ENCODE data around the gene PARN.
"Not testable (repeated sequence)": the region's sequence is repeated elsewhere in the genome, so short reads cannot be mapped to it uniquely, and the experiment has no call there.

Gene PARN

DNA sequence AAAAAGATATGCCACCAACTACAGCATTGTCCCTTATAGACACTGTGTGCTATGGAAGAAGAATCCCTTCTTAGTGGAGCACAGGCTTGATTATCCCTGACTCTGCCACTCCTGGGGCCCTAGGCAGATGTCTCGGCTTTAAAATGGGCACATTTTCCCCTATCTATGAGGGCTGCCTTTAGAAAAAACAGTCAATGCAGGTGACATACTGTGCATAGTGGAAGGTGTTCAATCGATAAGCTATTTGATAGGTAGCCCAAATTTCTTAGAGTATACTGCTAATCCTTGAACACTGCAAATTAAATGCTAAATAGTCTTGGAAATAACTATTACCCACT is 64.4 kb downstream of the PARN start:
- ATAC-seq (no peak), DNase-seq (ENCODE audit: low spot score in 2 of 2) (no peak)
- H3K27ac Mint-ChIP-seq = peak overlapping the region; percentile 26
- peaks cover 19% of the 10 kb centered on the region for H3K4me1 Mint-ChIP-seq
- H3K36me3 Mint-ChIP-seq = peaks cover 27% of the 10 kb centered on the region
- H3K4me3 Mint-ChIP-seq = no peak overlapping the region
- H3K9me3 Mint-ChIP-seq = no peaks in the 10 kb centered on the region

DNA sequence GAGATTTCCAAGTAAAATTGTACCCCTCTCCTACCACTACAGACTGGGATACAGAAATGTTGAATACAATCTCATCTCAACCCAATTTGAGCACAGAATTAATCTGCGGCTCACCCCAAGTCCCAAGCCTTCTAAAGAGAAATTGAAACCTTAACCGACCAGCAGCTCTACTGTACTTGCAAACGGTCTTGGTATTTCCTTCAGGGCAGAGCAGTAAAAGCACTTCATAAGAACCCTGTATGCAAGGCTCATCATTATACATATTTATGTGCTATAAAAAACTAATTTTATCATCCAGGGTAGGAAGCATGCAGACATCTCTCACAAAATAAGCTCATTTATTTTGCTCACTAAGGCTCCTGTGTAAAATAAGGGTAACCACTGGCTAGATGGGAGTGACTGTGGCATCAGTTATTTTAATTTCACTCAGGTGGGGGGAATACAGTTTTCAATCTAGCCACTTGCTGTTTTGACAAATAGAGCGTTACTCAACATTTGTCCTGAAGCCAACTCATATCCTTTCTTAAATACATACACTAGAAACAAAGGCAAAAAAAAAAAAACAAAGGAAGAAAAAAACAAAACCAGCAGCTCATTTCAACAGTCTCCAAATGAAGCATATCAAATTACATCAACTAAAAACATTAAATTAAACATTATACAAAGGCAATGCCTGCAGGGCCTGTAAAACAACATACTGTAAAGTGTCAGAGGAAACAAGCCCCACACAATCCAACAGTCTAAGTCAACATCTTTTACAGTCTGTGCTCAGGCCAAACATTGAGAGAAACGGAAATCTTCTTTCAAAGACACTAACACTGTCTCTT is 65.0 kb downstream of the PARN start:
- ATAC-seq = no peak
- peaks cover 19% of the 10 kb centered on the region for H3K4me1 Mint-ChIP-seq
- H3K27ac Mint-ChIP-seq = peak overlapping the region; percentile 78
- DNase-seq (ENCODE audit: low spot score in 2 of 2) = no peak
- no peaks in the 10 kb centered on the region for H3K9me3 Mint-ChIP-seq
- peaks cover 26% of the 10 kb centered on the region for H3K36me3 Mint-ChIP-seq
- no peak overlapping the region for H3K4me3 Mint-ChIP-seq

DNA sequence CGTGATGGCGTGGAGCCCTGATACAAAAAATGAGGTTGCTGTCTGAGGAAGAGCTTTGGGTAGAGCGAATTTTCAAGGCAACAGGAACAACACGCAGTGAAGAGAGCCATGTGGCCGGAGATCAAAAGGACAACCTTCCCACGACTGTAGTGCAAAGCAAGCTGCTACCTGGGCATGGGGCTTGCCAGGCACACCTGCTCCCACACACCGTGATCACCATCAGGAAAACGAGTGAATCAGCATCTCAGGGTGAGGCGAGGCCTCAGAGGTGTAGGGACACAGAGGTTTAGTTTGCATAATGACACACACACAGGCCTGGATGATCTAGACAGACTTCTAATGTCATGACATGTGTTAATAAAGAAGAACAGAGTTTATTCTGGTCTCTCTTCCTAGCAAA is 65.7 kb downstream of the PARN start:
- DNase-seq (ENCODE audit: low spot score in 2 of 2) = no peak
- Mint-ChIP-seq H3K9me3 (no peaks in the 10 kb centered on the region), H3K4me3 (no peak overlapping the region), H3K4me1 (peaks cover 19% of the 10 kb centered on the region), H3K27ac (peak overlapping the region; percentile 78), H3K36me3 (peaks cover 28% of the 10 kb centered on the region)
- ATAC-seq = no peak

GRCh38 chr16:14562691-14563491 is 67.2 kb downstream of the PARN start:
- Mint-ChIP-seq H3K4me1 (peaks cover 19% of the 10 kb centered on the region), H3K4me3 (no peak overlapping the region), H3K27ac (no peak overlapping the region), H3K36me3 (peaks cover 30% of the 10 kb centered on the region), H3K9me3 (no peaks in the 10 kb centered on the region)
- DNase-seq (ENCODE audit: low spot score in 2 of 2) = no peak
- peak; percentile 43 for ATAC-seq

GRCh38 chr16:14560523-14560922 is 69.5 kb downstream of the PARN start:
- ATAC-seq = no peak
- H3K36me3 Mint-ChIP-seq = peaks cover 53% of the 10 kb centered on the region
- H3K4me3 Mint-ChIP-seq = no peak overlapping the region
- H3K4me1 Mint-ChIP-seq = peaks cover 14% of the 10 kb centered on the region
- no peaks in the 10 kb centered on the region for H3K9me3 Mint-ChIP-seq
- DNase-seq (ENCODE audit: low spot score in 2 of 2) = no peak
- H3K27ac Mint-ChIP-seq = no peak overlapping the region

GRCh38 chr16:14559809-14560241 is 70.2 kb downstream of the PARN start:
- no peak for DNase-seq (ENCODE audit: low spot score in 2 of 2)
- Mint-ChIP-seq H3K4me1 (peaks cover 7% of the 10 kb centered on the region), H3K4me3 (no peak overlapping the region), H3K36me3 (peaks cover 60% of the 10 kb centered on the region), H3K27ac (no peak overlapping the region), H3K9me3 (no peaks in the 10 kb centered on the region)
- no peak for ATAC-seq

GRCh38 chr16:14553447-14553846 is 76.6 kb downstream of the PARN start:
- Mint-ChIP-seq H3K4me3 (no peak overlapping the region), H3K27ac (no peak overlapping the region), H3K9me3 (no peaks in the 10 kb centered on the region), H3K36me3 (peaks cover 93% of the 10 kb centered on the region), H3K4me1 (no peaks in the 10 kb centered on the region)
- ATAC-seq = no peak
- no peak for DNase-seq (ENCODE audit: low spot score in 2 of 2)

GRCh38 chr16:14549789-14550153 is 80.3 kb downstream of the PARN start:
- H3K4me3 Mint-ChIP-seq = no peak overlapping the region
- no peak overlapping the region for H3K27ac Mint-ChIP-seq
- no peak for ATAC-seq
- H3K4me1 Mint-ChIP-seq = no peaks in the 10 kb centered on the region
- no peaks in the 10 kb centered on the region for H3K9me3 Mint-ChIP-seq
- DNase-seq (ENCODE audit: low spot score in 2 of 2) = no peak
- H3K36me3 Mint-ChIP-seq = peaks cover 88% of the 10 kb centered on the region

- no peak for ATAC-seq
- Mint-ChIP-seq H3K4me3 (no peak overlapping the region), H3K36me3 (peaks cover 88% of the 10 kb centered on the region), H3K9me3 (no peaks in the 10 kb centered on the region), H3K27ac (peak overlapping the region; percentile 23), H3K4me1 (no peaks in the 10 kb centered on the region)
- no peak for DNase-seq (ENCODE audit: low spot score in 2 of 2)
Measured at GRCh38 chr16:14548933-14549788, 80.9 kb downstream of the PARN start.

- Mint-ChIP-seq H3K27ac (no peak overlapping the region), H3K4me3 (no peak overlapping the region), H3K36me3 (peaks cover 86% of the 10 kb centered on the region), H3K4me1 (no peaks in the 10 kb centered on the region), H3K9me3 (no peaks in the 10 kb centered on the region)
- no peak for ATAC-seq
- no peak for DNase-seq (ENCODE audit: low spot score in 2 of 2)
Measured at GRCh38 chr16:14545346-14545884, 84.6 kb downstream of the PARN start.

DNA sequence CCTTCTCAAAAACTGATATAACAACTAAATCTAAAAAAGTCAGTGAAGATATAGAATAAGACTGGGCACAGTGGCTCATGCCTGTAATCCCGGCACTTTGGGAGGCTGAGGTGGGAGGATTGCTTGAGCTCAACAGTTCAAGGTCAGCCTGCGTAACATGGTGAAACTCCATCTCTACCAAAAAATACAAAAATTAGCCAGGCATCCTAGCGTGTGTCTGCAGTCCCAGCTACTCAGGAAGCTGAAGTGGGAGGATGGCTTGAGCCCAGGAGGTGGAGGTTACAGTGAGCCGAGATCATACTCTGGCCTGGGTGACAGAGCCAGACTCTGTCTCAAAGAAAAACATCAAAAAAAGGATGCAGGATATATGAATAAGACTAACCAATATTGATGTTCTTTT is 85.2 kb downstream of the PARN start:
- H3K27ac Mint-ChIP-seq; H3K9me3 Mint-ChIP-seq; DNase-seq (ENCODE audit: low spot score in 2 of 2); ATAC-seq; H3K4me1 Mint-ChIP-seq; H3K4me3 Mint-ChIP-seq: not testable (repeated sequence)
- H3K36me3 Mint-ChIP-seq = peaks cover 84% of the 10 kb centered on the region

- DNase-seq (ENCODE audit: low spot score in 2 of 2) (no peak), ATAC-seq (no peak)
- H3K9me3 Mint-ChIP-seq = no peaks in the 10 kb centered on the region
- H3K27ac Mint-ChIP-seq = no peak overlapping the region
- H3K4me3 Mint-ChIP-seq = no peak overlapping the region
- H3K36me3 Mint-ChIP-seq = peaks cover 42% of the 10 kb centered on the region
- H3K4me1 Mint-ChIP-seq = no peaks in the 10 kb centered on the region
Measured at GRCh38 chr16:14539631-14540030, 90.4 kb downstream of the PARN start.

DNA sequence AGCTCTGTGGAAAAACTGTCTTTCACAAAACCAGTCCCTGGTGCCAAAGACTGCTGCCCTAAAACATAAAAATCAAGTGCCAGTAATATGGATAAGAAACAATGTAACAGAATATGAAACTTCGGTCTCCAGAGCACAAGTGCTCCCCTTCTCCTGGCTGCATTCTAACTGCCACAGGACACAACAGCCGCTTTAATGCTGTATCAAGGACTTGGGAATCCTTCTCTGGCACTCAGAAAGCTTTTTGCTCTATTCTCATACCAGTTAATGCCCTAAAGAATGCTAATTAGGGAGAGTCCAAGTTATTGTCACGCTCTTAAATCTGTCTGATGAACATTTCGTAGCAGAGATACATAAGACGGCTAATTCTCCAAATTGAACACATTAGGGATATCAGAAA is 90.9 kb downstream of the PARN start:
- H3K36me3 Mint-ChIP-seq = peaks cover 38% of the 10 kb centered on the region
- no peak for DNase-seq (ENCODE audit: low spot score in 2 of 2)
- ATAC-seq = no peak
- no peaks in the 10 kb centered on the region for H3K9me3 Mint-ChIP-seq
- H3K27ac Mint-ChIP-seq = no peak overlapping the region
- no peak overlapping the region for H3K4me3 Mint-ChIP-seq
- no peaks in the 10 kb centered on the region for H3K4me1 Mint-ChIP-seq

GRCh38 chr16:14538604-14539003 is 91.5 kb downstream of the PARN start:
- H3K4me1 Mint-ChIP-seq = no peaks in the 10 kb centered on the region
- H3K9me3 Mint-ChIP-seq = peaks cover 2% of the 10 kb centered on the region
- no peak overlapping the region for H3K27ac Mint-ChIP-seq
- ATAC-seq (no peak), DNase-seq (ENCODE audit: low spot score in 2 of 2) (no peak)
- H3K4me3 Mint-ChIP-seq = no peak overlapping the region
- H3K36me3 Mint-ChIP-seq = peaks cover 32% of the 10 kb centered on the region

DNA sequence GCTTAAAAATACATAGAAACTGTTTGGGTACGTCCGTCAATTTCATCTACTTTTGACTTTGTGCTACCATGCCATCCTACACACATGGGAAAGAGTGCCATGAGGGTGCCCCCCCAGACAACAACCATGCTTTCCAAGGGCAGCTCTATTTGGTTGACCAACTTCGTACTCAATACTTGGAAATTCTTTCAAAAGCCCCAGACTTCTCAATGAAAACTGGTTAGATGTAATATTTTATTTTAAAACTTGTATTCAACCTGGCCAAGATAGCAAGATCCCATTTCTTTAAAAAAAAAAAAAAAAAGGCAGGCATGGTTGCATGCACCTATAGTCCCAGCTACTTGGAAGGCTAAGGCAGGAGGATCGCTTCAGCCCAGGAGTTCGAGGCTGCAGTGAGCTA is 98.4 kb downstream of the PARN start:
- H3K27ac Mint-ChIP-seq = no peak overlapping the region
- H3K9me3 Mint-ChIP-seq = peaks cover 3% of the 10 kb centered on the region
- no peak for ATAC-seq
- peaks cover 9% of the 10 kb centered on the region for H3K36me3 Mint-ChIP-seq
- H3K4me1 Mint-ChIP-seq = no peaks in the 10 kb centered on the region
- no peak for DNase-seq (ENCODE audit: low spot score in 2 of 2)
- no peak overlapping the region for H3K4me3 Mint-ChIP-seq
